ENCODE measurements around the gene FBXL14. TPM values are rescaled to one million over a fixed set of nuclear protein-coding genes. Genes with fewer than 3 reads are reported as not detected.

FBXL14 gene
- total RNA-seq, 1 donor from 2014 or later: 37.7 TPM

DNA sequence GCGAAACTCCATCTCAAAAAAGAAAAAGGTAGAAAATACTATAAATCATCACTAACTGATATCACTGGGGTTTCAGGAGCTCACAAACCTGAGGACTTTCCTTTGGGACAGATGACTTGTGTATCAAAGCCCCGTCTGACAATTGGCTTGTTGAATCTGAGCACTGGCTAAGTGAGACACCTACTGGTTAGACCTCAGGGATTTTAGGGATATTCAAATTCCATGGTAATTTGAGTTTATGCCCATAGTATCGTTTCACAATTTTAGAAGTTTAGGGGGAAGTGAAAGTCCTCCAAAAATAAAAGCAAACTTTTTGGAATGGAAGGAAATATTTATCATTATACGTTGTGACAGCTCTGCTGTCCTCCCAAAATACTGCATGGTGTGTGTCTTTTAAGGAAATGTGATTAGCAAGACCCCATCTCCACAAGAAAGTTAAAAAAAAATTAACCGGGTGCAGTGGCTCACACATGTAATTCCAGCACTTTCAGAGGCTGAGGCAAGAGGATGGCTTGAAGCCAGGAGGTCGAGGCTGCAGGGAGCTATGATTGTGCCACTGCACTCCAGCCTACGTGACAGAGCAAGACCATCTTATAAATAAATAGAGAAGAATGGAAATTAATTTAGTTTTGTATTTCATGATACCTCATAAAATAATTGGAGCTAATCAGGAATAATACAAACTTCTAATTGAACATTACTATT lies 49.2 kb downstream of the FBXL14 start:
- Mint-ChIP-seq H3K9me3 (ENCODE audit: low read depth) (peaks cover 8% of the 10 kb centered on the region), H3K27ac (no peak overlapping the region), H3K27me3 (peaks cover 3% of the 10 kb centered on the region), H3K4me3 (ENCODE audit: low read depth) (no peak overlapping the region), H3K4me1 (ENCODE audit: low read depth) (no peaks in the 10 kb centered on the region), H3K36me3 (ENCODE audit: insufficient read depth) (peaks cover 2% of the 10 kb centered on the region)
- TF ChIP-seq, protein P1, sequence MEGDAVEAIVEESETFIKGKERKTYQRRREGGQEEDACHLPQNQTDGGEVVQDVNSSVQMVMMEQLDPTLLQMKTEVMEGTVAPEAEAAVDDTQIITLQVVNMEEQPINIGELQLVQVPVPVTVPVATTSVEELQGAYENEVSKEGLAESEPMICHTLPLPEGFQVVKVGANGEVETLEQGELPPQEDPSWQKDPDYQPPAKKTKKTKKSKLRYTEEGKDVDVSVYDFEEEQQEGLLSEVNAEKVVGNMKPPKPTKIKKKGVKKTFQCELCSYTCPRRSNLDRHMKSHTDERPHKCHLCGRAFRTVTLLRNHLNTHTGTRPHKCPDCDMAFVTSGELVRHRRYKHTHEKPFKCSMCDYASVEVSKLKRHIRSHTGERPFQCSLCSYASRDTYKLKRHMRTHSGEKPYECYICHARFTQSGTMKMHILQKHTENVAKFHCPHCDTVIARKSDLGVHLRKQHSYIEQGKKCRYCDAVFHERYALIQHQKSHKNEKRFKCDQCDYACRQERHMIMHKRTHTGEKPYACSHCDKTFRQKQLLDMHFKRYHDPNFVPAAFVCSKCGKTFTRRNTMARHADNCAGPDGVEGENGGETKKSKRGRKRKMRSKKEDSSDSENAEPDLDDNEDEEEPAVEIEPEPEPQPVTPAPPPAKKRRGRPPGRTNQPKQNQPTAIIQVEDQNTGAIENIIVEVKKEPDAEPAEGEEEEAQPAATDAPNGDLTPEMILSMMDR (IDR thresholded peaks at IDR 0.05; ENCODE audit: unreplicated experiment): no peak
- DNase-seq (ENCODE audit: low spot score, unreplicated experiment): no peak

DNA sequence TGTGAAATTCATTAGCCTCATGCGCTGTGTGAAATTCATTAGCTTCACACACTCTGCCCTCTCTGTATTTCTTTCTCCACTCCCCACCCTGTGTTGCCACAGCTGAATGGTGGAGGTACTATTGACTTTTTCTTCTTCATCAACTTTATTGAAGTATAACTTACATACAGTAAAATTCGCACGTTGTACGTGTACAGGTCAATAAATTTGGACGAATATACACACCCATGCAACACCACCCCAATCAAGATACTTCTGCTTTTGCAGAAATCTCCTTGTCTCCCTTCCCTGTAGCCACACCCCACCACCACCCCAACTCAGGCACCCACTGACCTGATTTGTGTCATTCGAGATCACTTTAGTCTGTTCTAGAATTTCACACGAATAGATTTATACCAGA lies 51.8 kb downstream of the FBXL14 start:
- H3K4me1 Mint-ChIP-seq (ENCODE audit: low read depth): no peaks in the 10 kb centered on the region
- peaks cover 2% of the 10 kb centered on the region for H3K36me3 Mint-ChIP-seq (ENCODE audit: insufficient read depth)
- no peak overlapping the region for H3K4me3 Mint-ChIP-seq (ENCODE audit: low read depth)
- no peak for DNase-seq (ENCODE audit: low spot score, unreplicated experiment)
- TF ChIP-seq, protein P1 (IDR thresholded peaks at IDR 0.05; ENCODE audit: unreplicated experiment): no peak
- peaks cover 8% of the 10 kb centered on the region for H3K9me3 Mint-ChIP-seq (ENCODE audit: low read depth)
- H3K27ac Mint-ChIP-seq: no peak overlapping the region
- peaks cover 9% of the 10 kb centered on the region for H3K27me3 Mint-ChIP-seq

DNA sequence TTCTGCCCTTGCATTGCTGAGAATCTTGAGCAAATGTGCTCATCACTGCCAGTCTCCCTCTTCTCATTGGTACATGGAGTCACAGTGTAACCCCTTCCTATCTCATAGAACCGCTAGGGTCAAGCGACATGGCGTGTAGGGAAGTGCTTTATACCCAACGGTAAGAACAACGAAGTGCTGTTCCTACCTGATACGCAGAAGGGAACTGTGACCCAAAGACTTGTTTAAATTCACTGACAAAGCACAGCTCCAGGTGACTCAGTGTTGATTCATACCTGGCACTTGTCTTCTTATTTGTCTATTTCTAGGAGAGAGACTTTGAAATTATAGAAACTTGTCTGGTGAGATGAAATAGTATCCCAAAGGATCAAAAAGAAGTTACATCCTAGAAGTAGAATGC lies 53.7 kb downstream of the FBXL14 start:
- Mint-ChIP-seq H3K27ac (no peak overlapping the region), H3K4me1 (ENCODE audit: low read depth) (no peaks in the 10 kb centered on the region), H3K4me3 (ENCODE audit: low read depth) (no peak overlapping the region), H3K36me3 (ENCODE audit: insufficient read depth) (peaks cover 2% of the 10 kb centered on the region), H3K9me3 (ENCODE audit: low read depth) (peaks cover 8% of the 10 kb centered on the region), H3K27me3 (peaks cover 18% of the 10 kb centered on the region)
- DNase-seq (ENCODE audit: low spot score, unreplicated experiment): no peak
- TF ChIP-seq, protein P1 (IDR thresholded peaks at IDR 0.05; ENCODE audit: unreplicated experiment): no peak

DNA sequence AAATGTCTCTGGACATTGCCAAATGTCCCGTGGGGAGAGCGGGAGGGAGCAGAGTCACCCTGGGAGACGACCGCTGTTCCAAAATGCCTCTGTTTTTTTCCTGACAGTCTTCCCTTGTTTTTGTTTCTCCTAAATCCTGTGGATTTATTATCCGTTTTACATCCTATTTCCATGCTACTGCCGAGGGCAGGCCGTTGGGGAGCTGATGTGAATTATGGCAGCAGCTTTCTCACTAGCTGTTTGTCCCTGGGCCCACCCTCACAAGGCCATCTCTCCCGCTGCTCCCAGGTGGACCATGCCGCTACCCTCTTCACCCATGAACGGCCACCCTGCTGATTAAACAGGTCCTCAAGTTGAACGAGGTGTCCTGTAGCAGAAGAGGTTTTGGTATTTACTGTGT lies 55.2 kb downstream of the FBXL14 start:
- H3K36me3 Mint-ChIP-seq (ENCODE audit: insufficient read depth): peaks cover 1% of the 10 kb centered on the region

DNA sequence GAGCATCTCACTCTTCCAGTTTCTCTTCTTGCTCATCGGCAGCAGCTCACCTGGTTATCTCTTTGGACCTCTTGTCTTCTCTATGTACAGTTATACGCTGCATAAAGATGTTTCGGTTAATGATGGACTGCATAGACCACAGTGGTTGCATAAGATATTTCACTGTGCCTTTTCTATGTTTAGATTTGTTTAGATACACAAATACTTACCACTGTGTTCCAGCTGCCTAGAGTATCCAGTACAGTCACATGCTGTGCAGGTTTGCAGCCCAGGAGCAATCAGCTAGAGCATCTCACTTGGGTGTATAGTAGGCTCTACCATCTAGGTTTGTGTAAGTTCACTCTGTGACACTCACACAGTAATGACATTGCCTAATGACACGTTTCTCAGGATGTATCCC lies 57.6 kb downstream of the FBXL14 start:
- peaks cover 43% of the 10 kb centered on the region for H3K27me3 Mint-ChIP-seq
- H3K4me1 Mint-ChIP-seq (ENCODE audit: low read depth): peaks cover 12% of the 10 kb centered on the region

More for the DNA sequence above, 55.2 kb downstream of the FBXL14 start:
- Mint-ChIP-seq H3K27ac (no peak overlapping the region), H3K4me3 (ENCODE audit: low read depth) (no peak overlapping the region), H3K4me1 (ENCODE audit: low read depth) (no peaks in the 10 kb centered on the region), H3K27me3 (peaks cover 21% of the 10 kb centered on the region), H3K9me3 (ENCODE audit: low read depth) (peaks cover 7% of the 10 kb centered on the region)
- no peak for DNase-seq (ENCODE audit: low spot score, unreplicated experiment)
- TF ChIP-seq, protein P1 (IDR thresholded peaks at IDR 0.05; ENCODE audit: unreplicated experiment): no peak

More for the DNA sequence above, 57.6 kb downstream of the FBXL14 start:
- Mint-ChIP-seq H3K9me3 (ENCODE audit: low read depth) (no peaks in the 10 kb centered on the region), H3K36me3 (ENCODE audit: insufficient read depth) (no peaks in the 10 kb centered on the region), H3K4me3 (ENCODE audit: low read depth) (no peak overlapping the region), H3K27ac (no peak overlapping the region)
- TF ChIP-seq, protein P1 (IDR thresholded peaks at IDR 0.05; ENCODE audit: unreplicated experiment): no peak
- no peak for DNase-seq (ENCODE audit: low spot score, unreplicated experiment)
